GM12878 (cell line): ENCODE measurements around the gene SETD2. TPM values are rescaled to one million over a fixed set of nuclear protein-coding genes. Genes with fewer than 3 reads are reported as not detected.

ENCODE experiments used
- ATAC-seq: fragments of 200-7000 bp; cut with Tn5 transposase; 3 replicates; pipeline ENCODE4 v1.9.1; 2020; ENCODE audit warnings: mild to moderate bottlenecking, moderate library complexity
- BruUV-seq: library from RNA; stranded (reverse); fragments of 400-500 nt; replicated peaks from 2 replicates; lab custom pipeline; 2021; lab: Mats Ljungman, UMichigan
- CTCF ChIA-PET: fragments of 300-600 bp; sonication (Branson Sonifier 250); formaldehyde crosslinking; extraction: SDS; loops from one replicate; lab custom pipeline; 2021; ENCODE audit warnings: inconsistent platforms; lab: Yijun Ruan, JAX
- POLR2A ChIA-PET: fragments of 350-600 bp; formaldehyde crosslinking; extraction: SDS; loops from one replicate; lab custom pipeline; 2021; ENCODE audit warnings: inconsistent platforms; lab: Charles Lee
- RAD21 ChIA-PET: fragments of 300-600 bp; sonication (Branson Sonifier 250); formaldehyde crosslinking; loops from one replicate; lab custom pipeline; 2023; ENCODE audit warnings: antibody characterized with exemption; ENCODE audit not compliant: unreplicated experiment; lab: Charles Lee
- SMC1A ChIA-PET: fragments of 300-600 bp; sonication (Branson Sonifier 250); formaldehyde crosslinking; loops from one replicate; lab custom pipeline; 2023; ENCODE audit not compliant: unreplicated experiment, uncharacterized antibody; lab: Charles Lee
- DNase-seq: peaks from one replicate; pipeline ENCODE4 v3.0.0-alpha.2; 2011; ENCODE audit warnings: low read depth, low spot score
- FAIRE-seq: peaks from 3 replicates; lab custom pipeline; 2011; peaks lifted over from hg19 to GRCh38; lab: Jason Lieb, UNC
- H2AFZ ChIP-seq: 2 replicates; pipeline ENCODE4 v1.6.0; 2011; ENCODE audit warnings: low read depth, low read length, control low read depth; ENCODE audit not compliant: control insufficient read depth
- H3K27ac ChIP-seq: 2 replicates; pipeline ENCODE4 v1.5.1; 2011; ENCODE audit warnings: control low read depth; ENCODE audit not compliant: control insufficient read depth, insufficient read depth
- H3K27me3 ChIP-seq, 2 experiments: replicated peaks in 1 of 2; 2 replicates each; pipeline versions ENCODE4 v1.6.0 to v1.6.1; 2011; ENCODE audit warnings: low read length in 1 of 2; ENCODE audit not compliant: control insufficient read depth in 2 of 2, insufficient read depth in 2 of 2
- H3K36me3 ChIP-seq, 2 experiments: 2 replicates each; pipeline ENCODE4 v1.5.1; 2011; ENCODE audit warnings: low read length in 1 of 2; ENCODE audit not compliant: control insufficient read depth in 2 of 2, insufficient read depth in 2 of 2
- H3K4me1 ChIP-seq: 2 replicates; pipeline ENCODE4 v1.6.1; 2011; ENCODE audit warnings: mild to moderate bottlenecking, low read length, moderate library complexity, mixed read lengths; ENCODE audit not compliant: control insufficient read depth, insufficient read depth
- H3K4me2 ChIP-seq: 2 replicates; pipeline ENCODE4 v1.6.0; 2011; ENCODE audit warnings: control low read depth; ENCODE audit not compliant: control insufficient read depth, insufficient read depth
- H3K4me3 ChIP-seq: fragments of 200-600 bp; sonication (generic); 2 replicates; pipeline ENCODE4 v1.5.1; 2016
- H3K79me2 ChIP-seq: 2 replicates; pipeline ENCODE4 v1.6.0; 2011; ENCODE audit warnings: low read length; ENCODE audit not compliant: control insufficient read depth, insufficient read depth
- H3K9ac ChIP-seq: 2 replicates; pipeline ENCODE4 v1.8.0; 2011; ENCODE audit warnings: low read length, control low read depth, mixed read lengths; ENCODE audit not compliant: control insufficient read depth, insufficient read depth
- H3K9me3 ChIP-seq: replicated peaks from 3 replicates; pipeline ENCODE4 v1.5.1; 2011; ENCODE audit warnings: mild to moderate bottlenecking, low read length; ENCODE audit not compliant: control insufficient read depth, insufficient read depth
- H4K20me1 ChIP-seq: 2 replicates; pipeline ENCODE4 v1.6.0; 2011; ENCODE audit not compliant: control insufficient read depth, insufficient read depth
- EGR1 ChIP-seq, 2 experiments: IDR thresholded peaks; 1 replicate in 1 of 2; 2 replicates in 1 of 2; pipeline ENCODE4 v1.6.1; 2011 to 2012; ENCODE audit warnings: low read depth in 2 of 2, low read length in 2 of 2, borderline replicate concordance in 1 of 2, mild to moderate bottlenecking in 1 of 2, moderate library complexity in 1 of 2
- FOS ChIP-seq: IDR thresholded peaks from 3 replicates; pipeline ENCODE4 v1.6.1; 2011; ENCODE audit warnings: borderline replicate concordance; ENCODE audit not compliant: insufficient read length; ENCODE audit errors: extremely low read depth
- FOXK2 ChIP-seq: fragments of 450-650 bp; IDR thresholded peaks from 2 replicates; pipeline ENCODE4 v1.6.1; 2017; ENCODE audit warnings: mild to moderate bottlenecking, moderate library complexity
- SREBF1 ChIP-seq: IDR thresholded peaks from 2 replicates; pipeline ENCODE4 v1.6.1; 2012; ENCODE audit warnings: mild to moderate bottlenecking, low read length
- WGBS: methylation state at CpG from one replicate; pipeline ENCODE4 v1.1.6; 2016; ENCODE audit warnings: low lambda C conversion rate; ENCODE audit not compliant: insufficient replicate concordance, insufficient coverage; ENCODE audit errors: missing lambda C conversion rate; 5-methylcytosine and 5-hydroxymethylcytosine counted together
- in situ Hi-C: fragments of 300-500 bp; cut with MboI; formaldehyde crosslinking; loops from 9 replicates; pipeline ENCODE4 v1.14.3; 2018; ENCODE audit warnings: mixed read lengths
- intact Hi-C: fragments of 100-400 bp; cut with micrococcal nuclease; formaldehyde crosslinking; loops from one replicate; pipeline ENCODE4 v1.14.2; 2022; ENCODE audit not compliant: unreplicated experiment
- polyA plus RNA-seq, 11 experiments: library from polyadenylated mRNA; depleted of rRNA in 4 of 11; unstranded in 6 of 11; stranded (reverse) in 5 of 11; fragments of >200 nt; fragmentation: Nextera tagmentation in 4 of 11; fragmentation: Illumina TruSeq in 1 of 11; extraction: Ambion mirVana in 4 of 11; extraction: Trizol in 1 of 11; gene quantifications; 1 replicate in 1 of 11; 2 replicates in 10 of 11; pipeline versions ENCODE4 v1.2.1 to v1.2.3, GENCODE V29; 2011 to 2016; ENCODE audit warnings: inconsistent platforms in 2 of 11, missing spikeins in 2 of 11, low read depth in 1 of 11
- total RNA-seq, 4 experiments: library from RNA; depleted of rRNA in 3 of 4; stranded (reverse); fragments of >200 nt in 3 of 4; fragmentation: Illumina TruSeq in 1 of 4; extraction: Trizol in 1 of 4; gene quantifications; 2 replicates each; pipeline versions ENCODE4 v1.2.1 to v1.2.3, GENCODE V29; 2013 to 2021
- TF ChIP-seq, protein P1 (sequence below): fragments of 450-650 bp; formaldehyde crosslinking; IDR thresholded peaks from 2 replicates; pipeline ENCODE4 v1.4.0; 2020; ENCODE audit warnings: mild to moderate bottlenecking, moderate library complexity

The SETD2 gene
- total and polyA plus RNA-seq, 10 of the 15 experiments (the other 5 are each of a cell fraction or from before 2014, with no cell fraction given) = 8.4 to 44.9 (median 24.5) TPM

DNA sequence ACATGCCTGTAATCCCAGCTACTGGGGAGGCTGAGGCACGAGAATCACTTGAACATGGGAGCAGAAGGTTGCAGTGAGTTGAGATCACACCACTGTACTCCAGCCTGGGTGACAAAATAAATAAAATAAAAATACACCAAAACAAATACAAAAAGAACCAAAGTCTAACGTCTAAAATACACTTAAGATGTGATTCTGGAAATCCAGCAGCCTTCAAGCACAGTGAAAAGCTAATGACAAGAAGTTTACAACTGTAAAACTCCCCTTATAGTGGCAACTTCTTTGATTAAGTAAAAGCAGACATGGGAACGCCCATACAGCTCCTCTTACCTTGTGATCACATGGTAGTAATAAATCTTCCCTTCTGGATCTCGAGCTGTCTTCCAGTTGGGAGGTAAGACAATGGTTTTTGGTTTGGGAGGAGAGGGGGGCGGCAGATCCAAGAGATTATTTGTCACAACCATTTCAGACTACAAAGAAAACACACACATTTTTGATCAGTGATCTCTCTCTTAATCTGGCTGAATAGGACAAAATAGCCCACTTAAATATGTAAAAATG lies 121.6 kb downstream of the SETD2 start:
- no peaks in the 10 kb centered on the region for H3K27me3 ChIP-seq
- H3K79me2 ChIP-seq = no peaks in the 10 kb centered on the region
- no peaks in the 10 kb centered on the region for H4K20me1 ChIP-seq
- no peak overlapping the region for H3K4me3 ChIP-seq
- no peak for FAIRE-seq
- no TSS peak for BruUV-seq
- H3K27ac ChIP-seq = no peak overlapping the region
- no peak overlapping the region for H3K4me2 ChIP-seq
- POLR2A ChIA-PET = interaction anchor here (0.9 to 1.4 kb wide), 3 partner anchors 10 to 84 kb away, joined by 3 to 4 read pairs (median 4); no protein-coding TSS in a partner anchor
- DNase-seq = no peak
- SMC1A ChIA-PET = interaction anchor here (0.6 to 2.9 kb wide), 7 partner anchors 10 to 169 kb away, joined by 3 to 23 read pairs (median 3); no protein-coding TSS in a partner anchor
- H3K9ac ChIP-seq = no peak overlapping the region
- intact Hi-C loops = loop anchor here (10.0 kb wide), 1 partner anchor 282 kb away; no protein-coding TSS in a partner anchor
- in situ Hi-C loops = no loop called here
- TF ChIP-seq FOS = no peak
- TF ChIP-seq, protein P1, sequence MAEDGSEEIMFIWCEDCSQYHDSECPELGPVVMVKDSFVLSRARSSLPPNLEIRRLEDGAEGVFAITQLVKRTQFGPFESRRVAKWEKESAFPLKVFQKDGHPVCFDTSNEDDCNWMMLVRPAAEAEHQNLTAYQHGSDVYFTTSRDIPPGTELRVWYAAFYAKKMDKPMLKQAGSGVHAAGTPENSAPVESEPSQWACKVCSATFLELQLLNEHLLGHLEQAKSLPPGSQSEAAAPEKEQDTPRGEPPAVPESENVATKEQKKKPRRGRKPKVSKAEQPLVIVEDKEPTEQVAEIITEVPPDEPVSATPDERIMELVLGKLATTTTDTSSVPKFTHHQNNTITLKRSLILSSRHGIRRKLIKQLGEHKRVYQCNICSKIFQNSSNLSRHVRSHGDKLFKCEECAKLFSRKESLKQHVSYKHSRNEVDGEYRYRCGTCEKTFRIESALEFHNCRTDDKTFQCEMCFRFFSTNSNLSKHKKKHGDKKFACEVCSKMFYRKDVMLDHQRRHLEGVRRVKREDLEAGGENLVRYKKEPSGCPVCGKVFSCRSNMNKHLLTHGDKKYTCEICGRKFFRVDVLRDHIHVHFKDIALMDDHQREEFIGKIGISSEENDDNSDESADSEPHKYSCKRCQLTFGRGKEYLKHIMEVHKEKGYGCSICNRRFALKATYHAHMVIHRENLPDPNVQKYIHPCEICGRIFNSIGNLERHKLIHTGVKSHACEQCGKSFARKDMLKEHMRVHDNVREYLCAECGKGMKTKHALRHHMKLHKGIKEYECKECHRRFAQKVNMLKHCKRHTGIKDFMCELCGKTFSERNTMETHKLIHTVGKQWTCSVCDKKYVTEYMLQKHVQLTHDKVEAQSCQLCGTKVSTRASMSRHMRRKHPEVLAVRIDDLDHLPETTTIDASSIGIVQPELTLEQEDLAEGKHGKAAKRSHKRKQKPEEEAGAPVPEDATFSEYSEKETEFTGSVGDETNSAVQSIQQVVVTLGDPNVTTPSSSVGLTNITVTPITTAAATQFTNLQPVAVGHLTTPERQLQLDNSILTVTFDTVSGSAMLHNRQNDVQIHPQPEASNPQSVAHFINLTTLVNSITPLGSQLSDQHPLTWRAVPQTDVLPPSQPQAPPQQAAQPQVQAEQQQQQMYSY (CRISPR knock-in tag) = no peak
- no peak for TF ChIP-seq FOXK2
- TF ChIP-seq SREBF1 = no peak
- no peak for TF ChIP-seq EGR1 (IDR thresholded peaks at IDR 0.05; ENCODE audit: borderline replicate concordance in 1 of 2, low read depth in 2 of 2, low read length in 2 of 2)
- WGBS = 93% methylated on average over 5 of the region's 5 CpGs
- CTCF ChIA-PET = interaction anchor here (0.7 to 1.2 kb wide), 2 partner anchors 21 to 208 kb away, joined by 3 read pairs; no protein-coding TSS in a partner anchor
- H3K4me1 ChIP-seq = no peaks in the 10 kb centered on the region
- no peaks in the 10 kb centered on the region; the same call in 2 of the 3 replicates for H3K9me3 ChIP-seq
- ATAC-seq = no peak
- no peak overlapping the region for H2AFZ ChIP-seq
- RAD21 ChIA-PET = no interaction called here
- H3K36me3 ChIP-seq = peaks cover 10 to 14% of the 10 kb centered on the region in 2 experiments
